ENCODE data around the gene PSAPL1. TPM values are rescaled to one million over a fixed set of nuclear protein-coding genes. Genes with fewer than 3 reads are reported as not detected.

The PSAPL1 gene
- total RNA-seq, 1 donor from 2014 or later, result 1.3 TPM

- no peak for TF ChIP-seq CTCF (conservative IDR thresholded peaks at IDR 0.05)
- Mint-ChIP-seq H3K4me3 (no peak overlapping the region), H3K27ac (peak overlapping the region; percentile 31), H3K36me3 (no peaks in the 10 kb centered on the region), H3K27me3 (peaks cover 5% of the 10 kb centered on the region), H3K9me3 (no peaks in the 10 kb centered on the region), H3K4me1 (ENCODE audit: unreplicated experiment) (peaks cover 30% of the 10 kb centered on the region)
- no peak for DNase-seq (ENCODE audit: extremely low spot score, unreplicated experiment)
These were observed 40.5 kb upstream of the PSAPL1 start for GRCh38 chr4:7475207-7475606.

DNA sequence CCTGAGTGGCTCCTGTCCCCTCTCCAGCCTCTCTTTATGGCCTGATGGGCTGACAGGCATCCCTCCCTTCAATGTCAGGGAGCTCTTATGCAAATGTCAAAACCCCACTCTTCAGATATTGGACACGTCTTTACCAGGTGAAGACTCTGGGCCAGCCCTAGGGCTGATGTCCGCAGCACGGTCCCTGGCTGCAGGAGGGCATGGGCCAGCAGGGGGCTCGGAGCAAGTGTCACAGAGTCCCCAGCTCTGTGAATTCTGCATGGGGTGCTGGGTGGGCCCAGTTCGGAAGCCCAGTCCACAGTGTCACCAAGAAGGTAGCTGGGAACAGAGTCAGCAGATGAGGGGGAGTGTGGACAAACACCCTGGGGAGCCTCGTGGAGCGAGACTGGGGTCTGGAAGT is 39.6 kb upstream of the PSAPL1 start:
- Mint-ChIP-seq H3K9me3 (no peaks in the 10 kb centered on the region), H3K4me3 (no peak overlapping the region), H3K4me1 (ENCODE audit: unreplicated experiment) (peaks cover 30% of the 10 kb centered on the region), H3K27ac (no peak overlapping the region), H3K36me3 (no peaks in the 10 kb centered on the region), H3K27me3 (peaks cover 5% of the 10 kb centered on the region)
- DNase-seq (ENCODE audit: extremely low spot score, unreplicated experiment), result no peak
- TF ChIP-seq CTCF (conservative IDR thresholded peaks at IDR 0.05), result no peak

DNA sequence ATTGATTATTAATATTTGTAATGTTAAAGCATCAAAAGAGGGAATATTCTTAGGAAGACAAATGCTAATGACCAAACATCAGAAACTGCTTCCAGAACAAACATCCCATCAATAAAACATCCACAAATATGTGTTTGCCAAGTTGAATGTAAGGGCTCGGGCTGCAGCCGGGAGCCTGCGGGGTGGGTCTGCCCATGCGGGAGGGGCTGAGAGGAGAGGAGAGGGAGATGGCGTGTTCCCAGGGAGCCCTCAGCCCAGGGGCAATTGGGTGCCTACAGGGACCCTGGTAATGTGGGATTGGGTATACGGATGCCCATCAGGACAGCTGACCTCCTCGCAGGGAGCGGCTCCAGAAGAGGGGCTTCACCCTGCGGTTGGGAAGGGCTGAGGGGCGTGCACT is 38.4 kb upstream of the PSAPL1 start:
- Mint-ChIP-seq H3K27me3 (peaks cover 5% of the 10 kb centered on the region), H3K36me3 (no peaks in the 10 kb centered on the region), H3K4me1 (ENCODE audit: unreplicated experiment) (peaks cover 26% of the 10 kb centered on the region), H3K9me3 (no peaks in the 10 kb centered on the region), H3K4me3 (no peak overlapping the region), H3K27ac (no peak overlapping the region)
- TF ChIP-seq CTCF (conservative IDR thresholded peaks at IDR 0.05), result no peak
- DNase-seq (ENCODE audit: extremely low spot score, unreplicated experiment), result no peak

DNA sequence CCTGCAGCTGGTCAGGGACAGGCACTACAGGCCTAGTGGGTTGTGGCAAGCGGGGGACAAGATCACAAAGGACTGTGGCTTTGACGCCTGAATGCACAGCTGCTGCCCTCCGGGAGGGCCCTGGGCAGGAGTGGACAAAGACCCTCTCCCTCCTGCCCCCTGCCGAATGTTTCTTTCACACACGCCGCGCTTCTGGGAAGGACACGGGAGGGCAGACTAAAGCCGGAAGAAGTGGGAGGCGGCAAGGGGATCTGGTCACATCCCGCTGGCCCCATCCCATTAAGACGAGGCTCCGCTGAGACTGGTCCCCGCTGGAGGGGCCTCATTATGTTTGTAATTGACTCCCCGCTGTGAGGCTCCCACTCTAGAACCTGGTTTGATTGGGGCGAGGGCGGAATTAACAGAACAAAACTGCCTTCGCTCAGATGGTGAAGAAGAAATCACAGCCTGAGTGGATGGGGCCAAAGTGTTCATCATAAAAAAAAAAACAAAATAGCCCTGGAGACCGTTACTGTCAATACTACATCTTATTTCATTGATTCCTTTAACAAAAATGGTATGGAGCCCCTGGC is 37.8 kb upstream of the PSAPL1 start:
- Mint-ChIP-seq H3K27me3 (peaks cover 5% of the 10 kb centered on the region), H3K9me3 (no peaks in the 10 kb centered on the region), H3K27ac (no peak overlapping the region), H3K4me1 (ENCODE audit: unreplicated experiment) (peaks cover 26% of the 10 kb centered on the region), H3K4me3 (no peak overlapping the region), H3K36me3 (no peaks in the 10 kb centered on the region)
- no peak for DNase-seq (ENCODE audit: extremely low spot score, unreplicated experiment)
- peak; percentile 57 for TF ChIP-seq CTCF (conservative IDR thresholded peaks at IDR 0.05)

GRCh38 chr4:7470522-7471128 is 35.9 kb upstream of the PSAPL1 start:
- Mint-ChIP-seq H3K4me3 (no peak overlapping the region), H3K27ac (no peak overlapping the region), H3K27me3 (peaks cover 5% of the 10 kb centered on the region), H3K36me3 (no peaks in the 10 kb centered on the region), H3K9me3 (no peaks in the 10 kb centered on the region), H3K4me1 (ENCODE audit: unreplicated experiment) (peaks cover 15% of the 10 kb centered on the region)
- TF ChIP-seq CTCF (conservative IDR thresholded peaks at IDR 0.05), result no peak
- no peak for DNase-seq (ENCODE audit: extremely low spot score, unreplicated experiment)

Measured in type B pancreatic cell (in vitro differentiated cells).